GDM1 (cell line): ENCODE results near the gene CYP4V2.
"Not testable (repeated sequence)": the region's sequence is repeated elsewhere in the genome, so short reads cannot be mapped to it uniquely, and the experiment has no call there.

Experiments used
- DNase-seq: peaks from one replicate; lab custom pipeline; 2025; lab: John Stamatoyannopoulos, UW

The CYP4V2 gene

GRCh38 chr4:186234367-186234766, 43.0 kb downstream of the CYP4V2 start:
- DNase-seq: no peak

DNA sequence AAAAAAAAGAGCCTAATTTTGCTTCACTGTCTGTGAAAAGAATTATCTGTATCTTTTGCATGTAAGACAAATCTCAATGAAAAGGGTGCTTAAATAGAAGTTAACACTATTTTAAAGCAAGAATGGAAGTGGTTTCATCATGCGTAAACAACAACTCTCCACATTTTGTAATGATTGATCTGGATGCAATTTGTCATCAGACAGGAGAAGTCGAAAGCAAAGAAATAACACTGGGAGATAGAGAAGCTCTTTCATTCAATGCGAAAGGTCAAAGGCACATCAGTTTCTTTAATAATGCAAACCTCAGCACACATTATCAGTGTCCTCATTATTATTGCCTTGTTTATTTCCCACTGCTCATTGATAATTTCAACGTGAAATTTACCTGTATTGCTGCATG, 44.8 kb downstream of the CYP4V2 start:
- no peak for DNase-seq

DNA sequence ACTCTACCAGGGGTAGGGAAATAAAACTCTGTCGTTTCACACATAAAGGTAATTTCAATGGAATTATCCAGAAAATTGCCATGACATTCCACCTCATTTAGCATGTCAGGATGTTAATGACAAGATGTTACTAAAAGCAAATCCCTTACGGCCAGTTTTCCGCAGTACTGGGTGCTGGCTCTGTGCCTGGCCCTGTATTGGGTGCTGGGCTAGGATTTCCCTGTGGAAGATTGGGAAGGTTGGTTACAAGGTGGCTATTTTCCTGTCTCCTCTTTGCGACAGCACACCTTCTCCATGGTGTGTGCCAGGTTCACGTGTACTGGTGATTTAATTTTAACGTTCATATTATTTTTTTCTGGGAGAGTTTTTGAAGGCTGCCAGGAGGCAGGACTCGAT, 49.1 kb downstream of the CYP4V2 start:
- DNase-seq: no peak

DNA sequence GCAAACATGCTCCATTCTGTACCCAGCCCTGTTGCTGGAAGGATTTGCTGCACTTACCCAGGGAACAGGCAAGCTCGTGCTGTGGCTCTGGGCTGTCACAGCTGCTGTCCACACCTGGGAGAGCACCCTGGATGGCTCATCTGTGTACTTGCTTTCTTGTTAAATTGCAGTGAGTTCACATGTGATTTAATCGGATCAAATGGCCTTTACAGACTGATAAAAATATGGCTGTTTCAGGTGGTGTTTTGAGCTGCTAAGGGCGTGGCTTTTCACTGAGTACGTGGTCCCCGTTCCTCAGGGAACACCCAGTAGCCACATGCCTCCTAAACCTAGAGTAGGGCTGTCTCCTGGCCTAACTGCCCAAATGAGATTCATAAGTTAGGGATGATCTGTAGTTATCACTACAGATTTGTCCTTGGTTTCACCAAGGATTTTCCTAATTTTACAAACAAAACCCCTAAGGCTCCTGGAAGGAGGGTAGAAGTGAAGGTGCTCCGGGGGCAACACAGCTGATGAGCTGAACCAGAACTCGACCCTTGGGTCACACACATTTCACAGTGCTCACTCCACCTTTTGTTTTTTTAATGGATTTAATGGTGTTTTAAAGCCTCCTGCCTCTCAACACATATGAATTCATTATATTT, 49.6 kb downstream of the CYP4V2 start:
- DNase-seq: no peak

GRCh38 chr4:186241616-186242015, 50.2 kb downstream of the CYP4V2 start:
- no peak for DNase-seq

DNA sequence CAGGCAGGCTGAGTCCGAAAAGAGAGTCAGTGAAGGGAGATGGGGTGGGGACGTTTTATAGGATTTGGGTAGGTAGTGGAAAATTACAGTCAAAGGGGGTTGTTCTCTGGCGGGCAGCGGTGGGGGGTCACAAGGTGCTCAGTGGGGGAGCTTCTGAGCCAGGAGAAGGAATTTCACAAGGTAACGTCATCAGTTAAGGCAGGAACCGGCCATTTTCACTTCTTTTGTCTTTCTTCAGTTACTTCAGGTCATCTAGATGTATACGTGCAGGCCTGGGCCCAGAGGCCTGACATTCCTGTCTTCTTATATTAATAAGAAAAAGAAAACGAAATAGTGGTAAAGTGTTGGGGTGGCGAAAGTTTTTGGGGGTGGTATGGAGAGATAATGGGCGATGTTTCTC, 50.7 kb downstream of the CYP4V2 start:
- DNase-seq: not testable (repeated sequence)

DNA sequence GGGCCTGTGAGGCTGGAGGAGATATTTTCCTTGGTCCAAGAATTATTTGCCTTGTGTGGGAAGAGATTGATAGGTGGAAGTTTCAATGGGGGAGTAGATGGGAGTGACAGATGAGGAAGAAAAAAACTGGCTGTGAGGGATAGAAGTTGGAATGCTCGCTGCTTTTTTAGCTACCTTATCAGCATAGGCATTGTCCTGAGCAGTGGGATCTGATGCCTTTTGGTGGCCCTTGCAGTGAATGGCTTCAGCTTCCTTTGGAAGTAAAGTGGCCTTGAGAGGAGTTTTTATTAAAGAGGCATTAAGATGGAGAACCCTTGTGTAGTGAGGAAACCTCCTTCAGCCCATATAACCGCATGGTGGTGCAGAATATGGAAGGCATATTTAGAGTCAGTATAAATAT, 52.0 kb downstream of the CYP4V2 start:
- DNase-seq: no peak

GRCh38 chr4:186244835-186245234, 53.5 kb downstream of the CYP4V2 start:
- DNase-seq: no peak

GRCh38 chr4:186247062-186247752, 55.8 kb downstream of the CYP4V2 start:
- not testable (repeated sequence) for DNase-seq

DNA sequence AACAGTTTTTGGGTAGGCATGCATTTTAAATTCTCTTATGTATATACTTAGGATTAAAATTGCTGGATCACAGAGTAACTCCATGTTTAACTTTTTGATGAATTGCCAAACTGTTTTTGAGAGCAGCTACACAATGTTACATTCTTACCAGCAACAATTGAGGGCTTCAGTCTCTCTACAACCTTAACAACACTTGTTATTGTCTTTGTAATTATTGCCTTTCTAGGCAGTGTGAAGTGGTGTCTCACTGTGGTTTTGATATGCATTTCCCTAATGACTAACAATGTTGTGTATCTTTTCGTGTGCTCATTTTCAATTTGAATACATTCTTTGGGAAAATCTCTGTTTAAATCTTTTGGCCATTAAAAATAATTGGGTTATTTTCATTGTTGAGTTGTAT, 57.3 kb downstream of the CYP4V2 start:
- DNase-seq: no peak

DNA sequence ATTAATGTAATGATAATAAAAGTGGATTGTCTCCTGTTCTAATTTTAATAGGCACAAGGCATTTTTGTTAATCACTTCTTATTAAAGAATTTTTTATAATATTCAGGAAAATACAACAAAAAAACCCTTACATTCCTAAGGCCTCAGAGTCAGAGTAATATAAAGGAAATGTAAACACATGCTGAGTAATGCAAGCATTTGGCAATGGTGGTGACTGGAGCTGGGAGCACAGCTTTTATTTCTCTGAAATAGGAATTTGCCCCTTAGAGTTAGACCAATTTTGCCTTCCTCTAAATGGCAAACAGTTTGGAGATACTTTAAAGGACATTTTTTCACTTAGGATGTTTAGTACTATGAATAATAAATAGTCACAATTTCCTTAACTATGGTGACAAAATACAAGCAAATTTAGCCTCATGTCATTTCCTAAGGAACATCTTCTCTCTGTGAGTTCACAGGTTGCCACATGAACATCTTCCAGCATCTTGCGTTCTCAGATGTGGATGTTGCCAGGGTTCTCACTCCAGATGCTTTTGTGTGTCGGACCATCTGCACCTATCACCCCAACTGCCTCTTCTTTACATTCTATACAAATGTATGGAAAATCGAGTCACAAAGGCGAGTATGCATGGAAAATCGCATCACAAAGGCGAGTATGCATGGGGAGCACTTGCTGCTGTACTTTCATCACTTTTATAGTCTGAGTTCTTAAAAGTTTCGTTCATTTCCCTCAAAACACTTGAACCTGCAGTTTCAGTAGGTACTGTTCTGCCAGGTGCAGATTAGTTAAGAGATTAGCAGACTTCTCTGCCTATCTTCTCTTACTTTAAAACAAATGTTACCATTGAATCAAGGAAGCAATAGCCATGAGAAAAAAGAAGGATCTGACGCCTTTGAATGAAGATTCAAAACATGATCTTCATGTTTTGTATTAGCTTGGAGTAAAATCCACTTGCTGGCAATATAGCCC, 58.7 kb downstream of the CYP4V2 start:
- no peak for DNase-seq

DNA sequence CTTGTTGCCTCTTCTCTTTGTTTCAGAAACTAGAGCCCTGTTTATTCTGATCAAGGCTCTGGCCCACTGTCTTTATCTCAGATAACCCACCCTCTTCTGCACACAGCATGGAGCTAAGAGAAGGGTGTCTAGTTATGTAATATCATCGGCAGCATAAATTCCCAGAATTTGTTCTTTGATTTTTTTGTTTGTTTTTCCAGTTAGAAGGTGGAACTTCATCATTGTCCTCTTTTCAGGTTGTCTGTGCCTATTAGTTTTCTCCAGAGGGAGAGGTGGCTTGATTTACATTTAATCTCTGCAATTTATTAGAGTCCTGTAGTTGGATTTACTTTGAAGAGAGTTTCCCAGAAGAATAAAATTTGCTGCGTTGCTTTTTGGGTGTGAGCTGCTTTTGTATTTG, 59.4 kb downstream of the CYP4V2 start:
- DNase-seq: no peak

- DNase-seq: no peak
Observed at GRCh38 chr4:186255122-186255521, 63.8 kb downstream of the CYP4V2 start.

GRCh38 chr4:186258216-186258811, 66.9 kb downstream of the CYP4V2 start:
- DNase-seq: no peak

DNA sequence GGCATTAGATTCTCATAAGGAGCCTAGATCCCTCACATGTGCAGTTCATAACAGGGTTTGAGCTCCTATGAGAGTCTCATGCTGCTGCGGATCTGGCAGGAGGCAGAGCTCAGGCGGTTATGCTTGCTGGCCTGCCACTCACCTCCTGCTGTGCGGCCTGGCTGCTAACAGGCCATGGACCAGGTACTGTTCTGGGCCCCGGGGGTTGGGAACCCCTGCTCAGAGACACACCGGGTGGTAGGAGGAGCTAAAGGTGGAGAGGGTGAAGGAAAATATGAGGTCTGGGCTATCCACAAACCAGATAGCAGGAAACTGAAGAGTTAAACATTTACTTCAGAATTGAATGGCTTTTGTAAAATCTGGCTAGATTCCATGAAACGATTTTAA, 68.7 kb downstream of the CYP4V2 start:
- no peak for DNase-seq
